Thoracic aorta (tissue), 2 donors: ENCODE measurements around the gene CRYGC. TPM values are rescaled to one million over a fixed set of nuclear protein-coding genes. Genes with fewer than 3 reads are reported as not detected.

Experiments
- ATAC-seq: fragments of 150-250 bp; one replicate; pipeline ENCODE4 v1.8.0; 2017; ENCODE audit warnings: low read depth; ENCODE audit not compliant: insufficient number of reproducible peaks, low FRiP score
- DNase-seq: peaks from one replicate; pipeline ENCODE4 v3.0.0-alpha.2; 2020; ENCODE audit warnings: low spot score
- H3K27ac ChIP-seq, 2 donors: fragments of 200-600 bp; sonication (generic); 1 replicate in 1 of 2; 2 replicates in 1 of 2; pipeline ENCODE4 v1.5.1; 2016; ENCODE audit warnings: mild to moderate bottlenecking in 2 of 2, moderate library complexity in 2 of 2
- H3K27me3 ChIP-seq: fragments of 200-600 bp; sonication (generic); replicated peaks from 2 replicates; pipeline ENCODE4 v1.6.0; 2016; ENCODE audit warnings: mild to moderate bottlenecking; ENCODE audit not compliant: insufficient read depth
- H3K36me3 ChIP-seq: fragments of 200-600 bp; sonication (generic); one replicate; pipeline ENCODE4 v1.5.1; 2016
- H3K4me1 ChIP-seq, 2 donors: fragments of 200-600 bp; sonication (generic); 1 replicate in 1 of 2; 2 replicates in 1 of 2; pipeline versions ENCODE4 v1.5.1 to v1.6.0; 2016; ENCODE audit warnings: low read depth in 2 of 2, mild to moderate bottlenecking in 1 of 2; ENCODE audit not compliant: control insufficient read depth in 1 of 2
- H3K4me3 ChIP-seq: fragments of 200-600 bp; sonication (generic); 2 replicates; pipeline ENCODE4 v1.5.1; 2016; ENCODE audit warnings: mild to moderate bottlenecking
- H3K9me3 ChIP-seq: fragments of 200-600 bp; sonication (generic); 2 replicates; pipeline ENCODE4 v1.5.1; 2016
- total RNA-seq, 2 donors: library from RNA; depleted of rRNA; stranded (reverse); fragments of >200 nt; gene quantifications; one replicate each; pipeline versions ENCODE4 v1.1.0 to v1.2.3, GENCODE V29; 2016
- TF ChIP-seq, protein P1 (sequence below): fragments of 200-600 bp; sonication (generic); IDR thresholded peaks from one replicate; pipeline ENCODE4 v1.5.1; 2019; ENCODE audit warnings: antibody characterized with exemption

CRYGC gene
- total RNA-seq: not detected

DNA sequence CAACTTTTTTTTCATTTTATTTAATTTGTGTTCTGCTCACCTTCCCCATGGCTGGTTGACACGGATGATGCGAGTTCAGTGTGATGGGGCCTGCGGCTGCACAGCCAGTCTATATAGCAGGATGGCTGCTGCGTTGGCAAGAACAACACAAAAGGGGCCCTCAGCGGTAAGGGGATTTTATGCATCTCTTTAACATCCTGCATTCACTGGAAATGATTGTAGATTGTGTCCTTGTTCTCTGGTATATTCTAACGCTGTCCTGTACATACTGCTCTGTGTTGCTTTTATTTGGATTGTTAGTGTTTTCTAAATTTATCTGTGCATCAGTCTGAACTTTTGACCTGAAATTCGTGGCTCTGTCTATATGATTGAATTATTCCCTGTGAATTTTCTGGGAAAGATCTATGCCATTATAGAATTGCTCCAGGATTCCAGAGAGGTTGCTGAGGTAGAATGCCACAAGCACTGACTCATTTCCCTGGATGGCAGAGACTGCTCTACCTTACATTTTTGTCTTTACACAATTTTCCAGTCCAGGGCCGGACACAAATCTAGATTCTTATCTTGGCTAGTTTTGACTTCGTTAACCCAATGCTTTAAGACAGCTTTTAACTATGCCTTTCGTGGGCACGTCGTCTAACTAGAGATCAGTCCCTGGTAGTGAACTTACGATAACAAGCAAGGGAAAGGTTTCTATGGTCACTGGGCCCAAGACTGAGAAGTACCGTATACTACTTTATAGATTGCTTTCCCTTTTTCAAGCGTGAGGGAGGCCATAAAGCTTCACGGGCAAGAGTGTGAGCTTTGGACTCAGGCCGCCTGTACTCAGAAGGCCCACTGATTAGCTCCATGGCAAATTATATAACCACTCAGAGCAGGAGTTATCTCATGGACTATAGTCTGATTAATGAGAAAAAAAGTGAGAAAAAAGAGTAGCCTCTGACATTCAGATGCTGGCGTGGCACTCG lies at the start of gene CRYGC:
CRYGC (minus strand) TSS at position 85 of the 968 bp plus-strand sequence; CDS start at position 49, 36 bp downstream.
- no peak for ATAC-seq

DNA sequence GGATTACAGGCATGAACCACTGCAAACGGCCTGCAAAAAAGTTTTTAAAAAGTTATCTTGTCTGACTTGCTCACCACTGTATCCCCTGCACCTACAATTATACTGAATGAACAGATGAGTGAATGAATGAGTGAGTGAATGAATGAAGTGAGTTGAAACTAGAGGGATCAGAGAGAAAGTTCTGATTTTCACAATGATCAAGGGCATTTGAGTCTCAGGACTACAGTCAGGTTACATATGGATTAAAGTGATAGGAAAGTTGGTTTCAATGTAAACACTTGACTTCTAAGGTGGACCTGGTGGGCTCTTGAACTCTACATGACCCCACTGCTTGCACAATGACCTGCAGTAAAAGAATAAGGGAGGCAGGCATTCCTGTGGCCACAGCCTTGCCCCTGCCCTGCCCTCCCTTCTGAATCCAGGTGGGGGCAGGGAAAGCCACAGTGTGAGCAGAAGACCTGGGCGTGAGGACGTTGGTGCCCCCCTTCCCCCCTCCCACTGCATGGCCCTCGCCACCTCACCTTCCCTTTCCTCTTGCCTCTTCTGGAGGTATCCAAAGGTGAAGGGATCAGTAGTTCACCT lies 49.5 kb upstream of the CRYGC start:
- ATAC-seq (no peak), DNase-seq (no peak)
- Histone ChIP-seq H3K9me3 (no peaks in the 10 kb centered on the region), H3K4me3 (no peak overlapping the region), H3K36me3 (no peaks in the 10 kb centered on the region), H3K27me3 (no peaks in the 10 kb centered on the region), H3K4me1 (no peaks in the 10 kb centered on the region), H3K27ac (no peak overlapping the region)
- TF ChIP-seq, protein P1, sequence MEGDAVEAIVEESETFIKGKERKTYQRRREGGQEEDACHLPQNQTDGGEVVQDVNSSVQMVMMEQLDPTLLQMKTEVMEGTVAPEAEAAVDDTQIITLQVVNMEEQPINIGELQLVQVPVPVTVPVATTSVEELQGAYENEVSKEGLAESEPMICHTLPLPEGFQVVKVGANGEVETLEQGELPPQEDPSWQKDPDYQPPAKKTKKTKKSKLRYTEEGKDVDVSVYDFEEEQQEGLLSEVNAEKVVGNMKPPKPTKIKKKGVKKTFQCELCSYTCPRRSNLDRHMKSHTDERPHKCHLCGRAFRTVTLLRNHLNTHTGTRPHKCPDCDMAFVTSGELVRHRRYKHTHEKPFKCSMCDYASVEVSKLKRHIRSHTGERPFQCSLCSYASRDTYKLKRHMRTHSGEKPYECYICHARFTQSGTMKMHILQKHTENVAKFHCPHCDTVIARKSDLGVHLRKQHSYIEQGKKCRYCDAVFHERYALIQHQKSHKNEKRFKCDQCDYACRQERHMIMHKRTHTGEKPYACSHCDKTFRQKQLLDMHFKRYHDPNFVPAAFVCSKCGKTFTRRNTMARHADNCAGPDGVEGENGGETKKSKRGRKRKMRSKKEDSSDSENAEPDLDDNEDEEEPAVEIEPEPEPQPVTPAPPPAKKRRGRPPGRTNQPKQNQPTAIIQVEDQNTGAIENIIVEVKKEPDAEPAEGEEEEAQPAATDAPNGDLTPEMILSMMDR: no peak

More for the DNA sequence above, at the start of gene CRYGC:
- H3K4me3 ChIP-seq: no peak within 1 kb of the TSS
- no peak for DNase-seq
- no peaks in the 10 kb centered on the region for H3K4me1 ChIP-seq
- no peak within 1 kb of the TSS for H3K27ac ChIP-seq
- no peaks in the 10 kb centered on the region for H3K9me3 ChIP-seq
- no peaks in the 10 kb centered on the region for H3K27me3 ChIP-seq
- TF ChIP-seq, protein P1: no peak
- no peaks in the 10 kb centered on the region for H3K36me3 ChIP-seq

GRCh38 chr2:208175840-208176153 lies 46.2 kb upstream of the CRYGC start:
- Histone ChIP-seq H3K27ac (no peak overlapping the region), H3K9me3 (no peaks in the 10 kb centered on the region), H3K36me3 (no peaks in the 10 kb centered on the region), H3K27me3 (no peaks in the 10 kb centered on the region), H3K4me1 (no peaks in the 10 kb centered on the region), H3K4me3 (peak overlapping the region; percentile 11)
- DNase-seq (no peak), ATAC-seq (no peak)
- TF ChIP-seq, protein P1: no peak

DNA sequence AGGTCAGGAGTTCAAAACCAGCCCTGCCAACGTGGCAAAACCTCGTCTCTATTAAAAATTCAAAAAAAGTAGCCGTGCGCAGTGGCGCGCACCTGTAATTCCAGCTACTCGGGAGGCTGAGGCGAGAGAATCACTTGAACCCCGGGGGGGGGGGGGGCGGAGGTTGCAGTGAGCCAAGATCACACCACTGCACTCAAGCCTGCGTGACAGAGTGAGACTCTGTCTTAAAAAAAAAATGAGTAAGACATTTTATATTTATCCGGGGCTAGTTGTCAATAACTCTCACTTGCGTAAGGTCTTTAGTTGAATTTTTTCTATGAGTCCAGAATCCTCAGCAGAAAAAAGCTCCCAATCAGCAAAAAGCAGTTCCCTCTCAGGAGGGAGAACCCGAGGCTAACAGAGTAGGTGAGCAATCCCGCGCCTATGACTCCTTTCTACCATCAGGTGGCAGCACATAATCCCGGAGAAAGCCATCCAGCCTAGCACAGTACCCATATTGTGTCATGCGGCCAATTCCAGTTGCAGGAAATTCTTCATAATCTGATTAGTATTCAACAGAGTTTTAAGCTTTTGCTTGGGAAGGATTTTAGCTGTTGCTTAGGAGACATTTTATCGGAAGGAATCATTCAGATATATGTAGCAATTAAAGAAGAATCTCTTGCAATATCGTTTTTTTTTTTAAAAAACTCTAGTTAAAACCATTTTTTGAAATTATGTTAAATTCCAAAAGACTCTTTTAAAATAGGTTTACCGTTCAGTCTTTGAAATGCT lies 45.6 kb upstream of the CRYGC start:
- peak; percentile 96 for ATAC-seq
- peak; percentile 28 for DNase-seq
- no peaks in the 10 kb centered on the region for H3K27me3 ChIP-seq
- no peaks in the 10 kb centered on the region for H3K4me1 ChIP-seq
- no peaks in the 10 kb centered on the region for H3K9me3 ChIP-seq
- no peak overlapping the region for H3K27ac ChIP-seq
- TF ChIP-seq, protein P1: peak; percentile 74
- H3K36me3 ChIP-seq: no peaks in the 10 kb centered on the region
- H3K4me3 ChIP-seq: peak overlapping the region; percentile 11

DNA sequence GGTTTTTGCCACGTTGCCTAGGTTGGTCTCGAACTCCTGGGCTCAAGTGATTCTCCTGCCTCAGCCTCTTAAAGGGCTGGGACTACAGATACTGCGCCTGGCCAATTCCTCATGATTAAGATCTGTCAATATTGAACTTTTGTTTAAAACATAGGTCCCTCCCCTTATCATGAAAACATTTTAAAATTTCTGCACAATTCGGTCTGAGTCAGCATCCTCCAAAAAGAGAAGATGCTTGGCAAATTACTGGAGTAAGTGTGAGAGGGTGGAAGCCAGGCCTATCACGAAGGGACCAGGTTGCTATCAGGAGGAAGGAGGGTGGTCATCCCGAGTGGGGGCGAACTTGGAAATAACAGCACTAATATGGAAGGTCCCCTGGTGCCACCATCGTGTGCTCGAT lies 44.5 kb upstream of the CRYGC start:
- no peak for ATAC-seq
- Histone ChIP-seq H3K4me3 (no peak overlapping the region), H3K36me3 (no peaks in the 10 kb centered on the region), H3K9me3 (no peaks in the 10 kb centered on the region), H3K27ac (no peak overlapping the region), H3K4me1 (no peaks in the 10 kb centered on the region), H3K27me3 (no peaks in the 10 kb centered on the region)
- no peak for DNase-seq
- TF ChIP-seq, protein P1: no peak
